T1000 (cell line): ENCODE results near the gene GGNBP2.

Source experiments
- DNase-seq: peaks from one replicate; lab custom pipeline; 2025; ENCODE audit warnings: mixed read lengths; lab: John Stamatoyannopoulos, UW

Gene GGNBP2

GRCh38 chr17:36632916-36633771, 88.4 kb downstream of the GGNBP2 start:
- DNase-seq: no peak
